HepG2 (cell line): ENCODE results near the gene ADIPOR1. TPM values are rescaled to one million over a fixed set of nuclear protein-coding genes. Genes with fewer than 3 reads are reported as not detected.

Experiments
- ATAC-seq: fragments of 200-7000 bp; cut with Tn5 transposase; 3 replicates; pipeline ENCODE4 v1.9.1; 2020; ENCODE audit warnings: mild to moderate bottlenecking, moderate library complexity
- BruUV-seq: library from RNA; stranded (reverse); fragments of 400-500 nt; replicated peaks from 2 replicates; lab custom pipeline; 2021; lab: Mats Ljungman, UMichigan
- CTCF ChIA-PET: fragments of 300-600 bp; formaldehyde crosslinking; extraction: SDS; loops from one replicate; lab custom pipeline; 2021; ENCODE audit warnings: low total read pairs, inconsistent platforms, low intra/inter-chr PET ratio; lab: Yijun Ruan, JAX
- POLR2A ChIA-PET: fragments of 350-600 bp; sonication (Branson Sonifier 250); formaldehyde crosslinking; loops from one replicate; lab custom pipeline; 2020; ENCODE audit warnings: antibody characterized with exemption, inconsistent platforms; lab: Yijun Ruan, JAX
- DNase-seq: peaks from one replicate; pipeline ENCODE4 v3.0.0-alpha.2; 2015; ENCODE audit warnings: low spot score
- FAIRE-seq: peaks from 3 replicates; lab custom pipeline; 2011; peaks lifted over from hg19 to GRCh38; lab: Jason Lieb, UNC
- H2AFZ ChIP-seq: one replicate; pipeline ENCODE4 v1.6.1; 2011; ENCODE audit warnings: low read length, inconsistent platforms
- H3K27ac ChIP-seq: fragments of 300-600 bp; 3 replicates; pipeline ENCODE4 v1.8.0; 2011; ENCODE audit warnings: mixed run types, mild to moderate bottlenecking, mixed read lengths, low read length, inconsistent platforms; ENCODE audit not compliant: insufficient read depth; ENCODE audit errors: extremely low read length
- H3K27me3 ChIP-seq, 2 experiments: fragments of 200-600 bp in 1 of 2; 2 replicates in 1 of 2; 3 replicates in 1 of 2; pipeline versions ENCODE4 v1.6.0 to v1.8.0; 2011; ENCODE audit warnings: low read length in 2 of 2, mild to moderate bottlenecking in 2 of 2, moderate library complexity in 2 of 2, inconsistent platforms in 1 of 2; ENCODE audit not compliant: insufficient read depth in 2 of 2, control insufficient read depth in 1 of 2
- H3K36me3 ChIP-seq, 2 experiments: fragments of 200-600 bp in 1 of 2; replicated peaks in 1 of 2; 2 replicates in 1 of 2; 3 replicates in 1 of 2; pipeline versions ENCODE4 v1.5.1 to v1.8.0; 2011; ENCODE audit warnings: low read length in 2 of 2, inconsistent platforms in 1 of 2; ENCODE audit not compliant: insufficient read depth in 2 of 2, control insufficient read depth in 1 of 2
- H3K4me1 ChIP-seq: 2 replicates; pipeline ENCODE4 v1.5.1; 2012; ENCODE audit warnings: low read length, inconsistent platforms; ENCODE audit not compliant: insufficient read depth
- H3K4me2 ChIP-seq: 2 replicates; pipeline ENCODE4 v1.6.0; 2011; ENCODE audit warnings: low read depth, low read length, inconsistent platforms
- H3K4me3 ChIP-seq, 3 experiments: fragments of 200-600 bp in 1 of 3; sonication (generic), shearing (Covaris generic) in 1 of 3; replicated peaks in 1 of 3; 2 replicates each; pipeline ENCODE4 v1.5.1; 2011 to 2016; ENCODE audit warnings: low read length in 3 of 3, inconsistent platforms in 2 of 3, low read depth in 2 of 3, mild to moderate bottlenecking in 2 of 3, control low read depth in 1 of 3, mixed read lengths in 1 of 3; ENCODE audit not compliant: insufficient read depth in 1 of 3
- H3K79me2 ChIP-seq: one replicate; pipeline ENCODE4 v1.6.1; 2011; ENCODE audit warnings: low read length, inconsistent platforms; ENCODE audit not compliant: insufficient read depth
- H3K9ac ChIP-seq: 2 replicates; pipeline ENCODE4 v1.6.0; 2011; ENCODE audit warnings: mild to moderate bottlenecking, low read depth, low read length, inconsistent platforms; ENCODE audit not compliant: insufficient read depth
- H3K9me3 ChIP-seq: 2 replicates; pipeline ENCODE4 v1.5.1; 2012; ENCODE audit warnings: mild to moderate bottlenecking, low read length
- H4K20me1 ChIP-seq: 2 replicates; pipeline ENCODE4 v1.6.0; 2011; ENCODE audit warnings: inconsistent platforms, mild to moderate bottlenecking, low read length, moderate library complexity; ENCODE audit not compliant: insufficient read depth
- CBFB ChIP-seq: sonication (generic); formaldehyde crosslinking; IDR thresholded peaks from 2 replicates; pipeline ENCODE4 v1.4.0; 2020; ENCODE audit warnings: missing genetic modification reagents
- CHD2 ChIP-seq: IDR thresholded peaks from 2 replicates; pipeline ENCODE4 v1.6.1; 2011; ENCODE audit warnings: low read depth, low read length, improper control_type of control experiment
- MEIS2 ChIP-seq: sonication (generic); formaldehyde crosslinking; IDR thresholded peaks from 2 replicates; pipeline ENCODE4 v1.9.0; 2021; ENCODE audit warnings: mild to moderate bottlenecking, missing genetic modification reagents
- MTA3 ChIP-seq: sonication (generic); formaldehyde crosslinking; IDR thresholded peaks from 2 replicates; pipeline ENCODE4 v1.4.0; 2020; ENCODE audit warnings: missing genetic modification reagents
- NR3C1 ChIP-seq: sonication (generic); formaldehyde crosslinking; IDR thresholded peaks from 2 replicates; pipeline ENCODE4 v1.4.0; 2020; ENCODE audit warnings: missing genetic modification reagents
- PLRG1 ChIP-seq: fragments of 450-650 bp; conservative IDR thresholded peaks from 2 replicates; pipeline ENCODE4 v1.6.1; 2016
- POLR2AphosphoS5 ChIP-seq: IDR thresholded peaks from 2 replicates; pipeline ENCODE4 v1.6.1; 2012; ENCODE audit warnings: low read depth, low read length
- PRMT3 ChIP-seq: sonication (generic); formaldehyde crosslinking; IDR thresholded peaks from 2 replicates; pipeline ENCODE4 v1.8.1; 2022; ENCODE audit warnings: low read depth, mild to moderate bottlenecking, moderate library complexity, missing genetic modification reagents, borderline replicate concordance
- RORA ChIP-seq: sonication (generic); formaldehyde crosslinking; IDR thresholded peaks from 2 replicates; pipeline ENCODE4 v1.5.0; 2020; ENCODE audit warnings: mild to moderate bottlenecking, missing genetic modification reagents, moderate library complexity
- SATB2 ChIP-seq: sonication (generic); formaldehyde crosslinking; IDR thresholded peaks from 2 replicates; pipeline ENCODE4 v1.5.0; 2020; ENCODE audit warnings: missing genetic modification reagents
- SIX4 ChIP-seq: sonication (generic); formaldehyde crosslinking; IDR thresholded peaks from 2 replicates; pipeline ENCODE4 v1.4.0; 2020; ENCODE audit warnings: missing genetic modification reagents
- SMC3 ChIP-seq: IDR thresholded peaks from 2 replicates; pipeline ENCODE4 v1.6.1; 2011; ENCODE audit warnings: low read length, improper control_type of control experiment
- ZNF3 ChIP-seq: IDR thresholded peaks from 2 replicates; pipeline ENCODE4 v1.7.0; 2017; ENCODE audit warnings: inconsistent platforms
- ZNF335 ChIP-seq: sonication (generic); formaldehyde crosslinking; IDR thresholded peaks from 2 replicates; pipeline ENCODE4 v1.4.0; 2020; ENCODE audit warnings: missing genetic modification reagents
- ZNF34 ChIP-seq: sonication (generic); formaldehyde crosslinking; IDR thresholded peaks from 2 replicates; pipeline ENCODE4 v1.4.0; 2020; ENCODE audit warnings: mild to moderate bottlenecking, missing genetic modification reagents, borderline replicate concordance
- ZNF350 ChIP-seq: sonication (generic); formaldehyde crosslinking; IDR thresholded peaks from 2 replicates; pipeline ENCODE4 v1.4.0; 2020; ENCODE audit warnings: mild to moderate bottlenecking, low read depth, missing genetic modification reagents, borderline replicate concordance
- ZNF549 ChIP-seq: sonication (generic); formaldehyde crosslinking; IDR thresholded peaks from 2 replicates; pipeline ENCODE4 v1.5.0; 2020; ENCODE audit warnings: missing genetic modification reagents
- ZNF557 ChIP-seq: sonication (generic); formaldehyde crosslinking; IDR thresholded peaks from 2 replicates; pipeline ENCODE4 v1.4.0; 2020; ENCODE audit warnings: missing genetic modification reagents
- ZNF558 ChIP-seq: sonication (generic); formaldehyde crosslinking; IDR thresholded peaks from 2 replicates; pipeline ENCODE4 v1.9.0; 2022; ENCODE audit warnings: mild to moderate bottlenecking, missing genetic modification reagents, borderline replicate concordance
- ZNF790 ChIP-seq: sonication (generic); formaldehyde crosslinking; IDR thresholded peaks from 2 replicates; pipeline ENCODE4 v1.8.0; 2022; ENCODE audit warnings: missing genetic modification reagents, mild to moderate bottlenecking, borderline replicate concordance
- WGBS: methylation state at CpG from one replicate; pipeline ENCODE4 v1.1.6; 2017; ENCODE audit warnings: low lambda C conversion rate; 5-methylcytosine and 5-hydroxymethylcytosine counted together
- in situ Hi-C: cut with HindIII; loops from 2 replicates; pipeline ENCODE4 v1.10.0; 2017; ENCODE audit warnings: low pct_unique_long_range_greater_than_20kb; ENCODE audit not compliant: extremely low pct_ligation_motif_present
- intact Hi-C: fragments of 100-400 bp; cut with micrococcal nuclease; formaldehyde crosslinking; loops from one replicate; pipeline ENCODE4 v1.10.0; 2022; ENCODE audit not compliant: unreplicated experiment
- polyA plus RNA-seq, 8 experiments: library from polyadenylated mRNA; depleted of rRNA in 3 of 8; stranded (reverse) in 7 of 8; unstranded in 1 of 8; fragments of >200 nt; fragmentation: Illumina TruSeq in 4 of 8; extraction: Trizol in 4 of 8; gene quantifications; 2 replicates each; pipeline versions ENCODE4 v1.2.1 to v1.2.3, GENCODE V29; 2011 to 2016; ENCODE audit warnings: low read depth in 4 of 8, missing spikeins in 1 of 8, mixed read lengths in 1 of 8; ENCODE audit not compliant: insufficient read depth in 1 of 8
- total RNA-seq, 5 experiments: library from RNA; depleted of rRNA; stranded (reverse); fragments of >200 nt; fragmentation: Illumina TruSeq; extraction: Trizol; gene quantifications; 2 replicates each; pipeline ENCODE4 v1.2.3, GENCODE V29; 2016; ENCODE audit warnings: low read depth in 1 of 5
- TF ChIP-seq, protein P1 (sequence below): sonication (generic); formaldehyde crosslinking; IDR thresholded peaks from 2 replicates; pipeline ENCODE4 v1.4.0; 2020; ENCODE audit warnings: mild to moderate bottlenecking, missing genetic modification reagents
- TF ChIP-seq, protein P2 (sequence below): sonication (generic); formaldehyde crosslinking; IDR thresholded peaks from 2 replicates; pipeline ENCODE4 v1.4.0; 2020; ENCODE audit warnings: missing genetic modification reagents
- TF ChIP-seq, protein P3 (sequence below): sonication (generic); formaldehyde crosslinking; IDR thresholded peaks from 2 replicates; pipeline ENCODE4 v1.4.0; 2020; ENCODE audit warnings: missing genetic modification reagents

The ADIPOR1 gene
- total and polyA plus RNA-seq, 2 of the 13 experiments (the other 11 are each of a cell fraction or from before 2014, with no cell fraction given), result 60.0 to 141 TPM

DNA sequence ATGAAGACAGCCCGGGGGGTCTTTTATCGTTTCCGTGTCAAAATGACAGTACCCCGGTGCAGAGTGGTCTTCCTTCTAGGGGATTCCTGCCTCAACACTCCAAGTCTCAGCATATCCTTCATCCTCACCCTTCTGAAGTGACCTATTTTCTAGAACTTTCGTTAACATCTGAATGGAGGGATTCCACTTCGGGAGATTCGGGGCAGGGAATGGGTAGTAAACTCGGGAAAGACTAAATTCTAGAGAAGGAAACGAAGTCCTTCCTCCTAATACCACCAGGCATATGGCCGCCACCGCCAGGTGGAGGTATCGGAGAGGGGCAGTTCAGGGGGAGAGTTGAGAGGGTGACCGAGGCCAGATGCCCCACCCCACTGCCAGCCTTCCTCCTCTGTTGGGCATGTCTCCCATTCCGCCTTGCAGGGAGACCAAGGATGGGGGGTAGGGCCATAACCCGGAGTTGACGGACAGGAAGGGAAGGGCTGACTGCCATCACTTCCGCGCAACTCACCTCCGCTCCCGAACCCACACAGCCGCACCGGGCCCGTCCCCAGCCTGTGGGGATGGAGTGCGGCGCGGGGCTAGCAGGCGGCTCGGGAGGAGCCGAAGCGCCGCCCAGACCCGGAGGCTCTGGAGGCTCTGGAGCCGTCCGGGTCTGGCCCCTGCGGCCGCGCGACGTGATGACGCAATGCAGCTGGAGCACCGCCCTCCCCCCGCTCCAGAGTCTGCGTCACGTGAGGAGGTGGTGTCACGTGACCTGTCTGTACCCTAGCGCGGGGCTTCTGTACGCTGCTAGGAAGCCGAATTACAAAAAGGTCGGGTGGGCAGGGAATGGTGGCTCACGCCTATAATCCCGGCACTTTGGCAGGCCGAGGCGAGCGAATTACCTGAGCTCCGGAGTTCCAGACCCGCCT is 31.3 kb downstream of the ADIPOR1 start, which contains the start of gene KLHL12:
TSS of gene KLHL12 (minus strand) at position 654 of the 911 bp plus-strand sequence. CDS start 2,072 bp downstream, outside the sequence.
- peak; percentile 92 for DNase-seq
- 1% methylated on average over 24 of the region's 57 CpGs for WGBS
- Histone ChIP-seq H3K27ac (peak within 1 kb of the TSS; percentile 83), H3K27me3 (no peaks in the 10 kb centered on the region; a peak in 1 of 5 replicates), H3K9ac (peak within 1 kb of the TSS; percentile 83), H2AFZ (peak within 1 kb of the TSS; percentile 77), H4K20me1 (no peaks in the 10 kb centered on the region), H3K4me1 (peaks cover 16% of the 10 kb centered on the region), H3K36me3 (peaks cover 0 to 6% of the 10 kb centered on the region in 2 experiments; a peak in 1 of 5 replicates), H3K9me3 (no peaks in the 10 kb centered on the region), H3K4me2 (peak within 1 kb of the TSS; percentile 79), H3K4me3 (peak within 1 kb of the TSS; percentile 69 to 85 (median 81)), H3K79me2 (no peaks in the 10 kb centered on the region)
- in situ Hi-C loops, result no loop called here
- intact Hi-C loops, result loop anchor here (1.0 to 5.0 kb wide), 4 partner anchors 30 to 72 kb away; no protein-coding TSS in a partner anchor
- TSS peak; percentile 80 for BruUV-seq
- CTCF ChIA-PET, result interaction anchor here (1.7 to 1.8 kb wide), 2 partner anchors 42 to 72 kb away, joined by 7 to 12 read pairs; no protein-coding TSS in a partner anchor
- POLR2A ChIA-PET, result interaction anchor here (0.6 to 1.3 kb wide), 9 partner anchors 17 to 80 kb away, joined by 4 to 13 read pairs (median 4); partner anchors contain the start of genes CYB5R1, RABIF and TMEM183A
- peak; percentile 100 for ATAC-seq
- peak; percentile 90 for FAIRE-seq
- TF ChIP-seq RORA (CRISPR knock-in tag), result no peak
- no peak for TF ChIP-seq CHD2
- TF ChIP-seq, protein P1, sequence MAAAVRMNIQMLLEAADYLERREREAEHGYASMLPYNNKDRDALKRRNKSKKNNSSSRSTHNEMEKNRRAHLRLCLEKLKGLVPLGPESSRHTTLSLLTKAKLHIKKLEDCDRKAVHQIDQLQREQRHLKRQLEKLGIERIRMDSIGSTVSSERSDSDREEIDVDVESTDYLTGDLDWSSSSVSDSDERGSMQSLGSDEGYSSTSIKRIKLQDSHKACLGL, result peak; percentile 64
- TF ChIP-seq ZNF350, result peak; percentile 95
- TF ChIP-seq SIX4, result 0 out of 2 replicates have a peak, but pooled peaks have one; percentile 54
- TF ChIP-seq SATB2 (CRISPR knock-in tag), result no peak
- peak; percentile 42 for TF ChIP-seq SMC3
- no peak for TF ChIP-seq NR3C1 (CRISPR knock-in tag)
- no peak; the same call in 1 of the 2 replicates for TF ChIP-seq ZNF34 (CRISPR knock-in tag)
- TF ChIP-seq ZNF3 (CRISPR knock-in tag), result no peak; the same call in 1 of the 2 replicates
- no peak for TF ChIP-seq ZNF790 (CRISPR knock-in tag)
- no peak for TF ChIP-seq PLRG1
- TF ChIP-seq CBFB (CRISPR knock-in tag), result 0 out of 2 replicates have a peak, but pooled peaks have one; percentile 42
- 0 out of 2 replicates have a peak, but pooled peaks have one; percentile 52 for TF ChIP-seq PRMT3 (CRISPR knock-in tag)
- TF ChIP-seq ZNF335, result 0 out of 2 replicates have a peak, but pooled peaks have one; percentile 71
- peak; percentile 87 for TF ChIP-seq POLR2AphosphoS5
- peak; percentile 69; the same call in 1 of the 2 replicates for TF ChIP-seq ZNF557 (CRISPR knock-in tag)
- peak; percentile 85 for TF ChIP-seq ZNF558 (CRISPR knock-in tag)
- TF ChIP-seq, protein P2, sequence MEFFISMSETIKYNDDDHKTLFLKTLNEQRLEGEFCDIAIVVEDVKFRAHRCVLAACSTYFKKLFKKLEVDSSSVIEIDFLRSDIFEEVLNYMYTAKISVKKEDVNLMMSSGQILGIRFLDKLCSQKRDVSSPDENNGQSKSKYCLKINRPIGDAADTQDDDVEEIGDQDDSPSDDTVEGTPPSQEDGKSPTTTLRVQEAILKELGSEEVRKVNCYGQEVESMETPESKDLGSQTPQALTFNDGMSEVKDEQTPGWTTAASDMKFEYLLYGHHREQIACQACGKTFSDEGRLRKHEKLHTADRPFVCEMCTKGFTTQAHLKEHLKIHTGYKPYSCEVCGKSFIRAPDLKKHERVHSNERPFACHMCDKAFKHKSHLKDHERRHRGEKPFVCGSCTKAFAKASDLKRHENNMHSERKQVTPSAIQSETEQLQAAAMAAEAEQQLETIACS (CRISPR knock-in tag), result peak; percentile 43; the same call in 1 of the 2 replicates
- TF ChIP-seq MTA3 (CRISPR knock-in tag), result no peak
- peak; percentile 69; the same call in 1 of the 2 replicates for TF ChIP-seq MEIS2 (CRISPR knock-in tag)
- no peak for TF ChIP-seq ZNF549
- TF ChIP-seq, protein P3, sequence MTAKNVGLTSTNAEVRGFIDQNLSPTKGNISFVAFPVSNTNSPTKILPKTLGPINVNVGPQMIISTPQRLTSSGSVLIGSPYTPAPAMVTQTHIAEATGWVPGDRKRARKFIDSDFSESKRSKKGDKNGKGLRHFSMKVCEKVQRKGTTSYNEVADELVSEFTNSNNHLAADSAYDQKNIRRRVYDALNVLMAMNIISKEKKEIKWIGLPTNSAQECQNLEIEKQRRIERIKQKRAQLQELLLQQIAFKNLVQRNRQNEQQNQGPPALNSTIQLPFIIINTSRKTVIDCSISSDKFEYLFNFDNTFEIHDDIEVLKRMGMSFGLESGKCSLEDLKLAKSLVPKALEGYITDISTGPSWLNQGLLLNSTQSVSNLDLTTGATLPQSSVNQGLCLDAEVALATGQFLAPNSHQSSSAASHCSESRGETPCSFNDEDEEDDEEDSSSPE (CRISPR knock-in tag), result peak; percentile 95
